ENCODE measurements around the gene SYNGR4.

- TF ChIP-seq CTCF (IDR thresholded peaks at IDR 0.05) (no peak), POLR2A (IDR thresholded peaks at IDR 0.05) (no peak)
These were observed 45.7 kb upstream of the SYNGR4 start for GRCh38 chr19:48318286-48318987.

All from heart left ventricle (tissue), 13 donors.